HG02678 (cell line): ENCODE results near the gene WIPI1.
A peak's percentile ranks its signal among the peaks of the same experiment; 100 is the strongest.
"Not testable (repeated sequence)": the region's sequence is repeated elsewhere in the genome, so short reads cannot be mapped to it uniquely, and the experiment has no call there.

ENCODE experiments used
- ATAC-seq: cut with Tn5 transposase; IDR thresholded peaks from one replicate; pipeline ENCODE4 v1.9.1; 2021; ENCODE audit warnings: mild to moderate bottlenecking, moderate library complexity; ENCODE audit not compliant: unreplicated experiment

WIPI1 gene

DNA sequence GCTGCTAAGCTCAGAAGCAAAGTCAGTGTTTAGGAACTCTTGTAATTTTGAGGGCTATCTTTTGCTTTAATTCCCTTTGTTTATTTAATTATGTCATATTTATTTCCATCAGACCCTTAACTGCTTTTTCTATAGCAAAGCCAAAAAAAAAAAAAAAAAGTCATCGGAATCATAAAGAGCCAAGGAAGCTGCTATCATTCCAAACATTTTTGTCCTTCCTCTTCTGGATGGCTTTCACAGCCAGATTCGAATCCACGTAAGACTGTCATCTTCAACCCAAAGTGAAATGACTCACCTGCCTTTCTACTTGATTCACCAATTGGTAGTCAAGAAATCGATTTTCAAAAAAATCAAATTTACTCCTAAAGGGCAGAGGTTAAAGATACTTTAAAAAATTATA is 38.4 kb downstream of the WIPI1 start:
- ATAC-seq, result no peak

- no peak for ATAC-seq
These were observed 40.0 kb downstream of the WIPI1 start for GRCh38 chr17:68417317-68417716.

DNA sequence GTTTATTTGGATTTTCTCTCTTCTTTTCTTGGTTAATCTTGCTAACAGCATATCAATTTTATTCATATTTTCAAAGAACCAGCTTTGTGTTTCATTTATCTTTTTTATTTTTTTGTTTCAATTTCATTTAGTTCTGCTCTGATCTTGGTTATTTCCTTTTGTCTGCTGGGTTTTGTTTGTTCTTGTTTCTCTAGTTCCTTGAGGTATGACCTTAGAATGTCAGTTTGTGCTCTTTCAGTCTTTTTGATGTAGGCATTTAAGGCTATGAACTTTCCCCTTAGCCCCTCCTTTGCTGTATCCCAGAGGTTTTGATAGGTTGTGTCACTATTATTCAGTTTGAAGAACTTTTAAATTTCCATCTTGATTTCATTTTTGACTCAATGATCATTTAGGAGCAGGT is 42.4 kb downstream of the WIPI1 start:
- not testable (repeated sequence) for ATAC-seq

- ATAC-seq, result not testable (repeated sequence)
These were observed 43.4 kb downstream of the WIPI1 start for GRCh38 chr17:68413597-68414560.

DNA sequence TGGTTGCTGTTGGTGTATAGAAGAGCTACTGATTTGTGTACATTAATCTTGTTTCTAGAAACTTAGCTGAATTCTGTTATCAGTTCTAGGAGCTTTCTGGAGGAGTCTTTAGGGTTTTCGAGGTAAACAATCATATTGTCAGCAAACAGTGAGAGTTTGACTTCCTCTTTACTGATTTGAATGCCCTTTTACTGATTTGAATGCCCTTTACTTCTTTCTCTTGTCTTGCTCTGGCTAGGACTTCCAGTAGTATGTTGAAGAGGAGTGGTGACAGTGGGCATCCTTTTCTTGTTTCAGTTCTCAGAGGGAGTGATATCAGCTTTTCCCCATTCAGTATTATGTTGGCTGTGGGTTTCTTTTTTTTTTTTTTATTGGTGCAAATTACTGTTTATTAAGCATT is 49.6 kb downstream of the WIPI1 start:
- ATAC-seq, result not testable (repeated sequence)

DNA sequence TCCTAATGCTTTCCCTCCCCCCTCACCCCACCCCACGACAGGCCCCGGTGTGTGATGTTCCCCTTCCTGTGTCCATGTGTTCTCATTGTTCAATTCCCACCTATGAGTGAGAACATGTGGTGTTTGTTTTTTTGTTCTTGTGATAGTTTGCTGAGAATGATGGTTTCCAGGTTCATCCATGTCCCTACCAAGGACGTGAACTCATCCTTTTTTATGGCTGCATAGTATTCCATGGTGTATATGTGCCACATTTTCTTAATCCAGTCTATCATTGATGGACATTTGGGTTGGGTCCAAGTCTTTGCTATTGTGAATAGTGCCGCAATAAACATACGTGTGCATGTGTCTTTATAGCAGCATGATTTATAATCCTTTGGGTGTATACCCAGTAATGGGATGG is 53.5 kb downstream of the WIPI1 start:
- not testable (repeated sequence) for ATAC-seq

GRCh38 chr17:68403122-68403521 is 54.2 kb downstream of the WIPI1 start:
- no peak for ATAC-seq

- ATAC-seq, result no peak
These were observed 56.0 kb downstream of the WIPI1 start for GRCh38 chr17:68401288-68401687.

DNA sequence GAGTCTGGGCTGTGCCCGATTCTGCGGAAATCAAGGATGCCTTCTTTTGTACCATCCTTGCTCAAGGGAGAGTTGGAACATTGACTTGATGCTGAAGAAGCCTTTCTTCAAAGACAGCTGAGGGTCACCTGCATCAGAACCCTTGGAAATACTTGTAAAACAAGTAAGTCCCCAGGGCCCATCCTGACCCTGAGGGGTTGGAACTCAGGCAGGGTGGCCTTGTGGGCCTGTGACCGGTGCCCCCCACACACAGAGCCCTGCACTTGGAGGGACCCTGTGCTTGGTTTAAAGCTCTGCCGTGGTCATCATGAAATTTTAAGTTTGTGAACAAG is 56.9 kb downstream of the WIPI1 start:
- no peak for ATAC-seq

DNA sequence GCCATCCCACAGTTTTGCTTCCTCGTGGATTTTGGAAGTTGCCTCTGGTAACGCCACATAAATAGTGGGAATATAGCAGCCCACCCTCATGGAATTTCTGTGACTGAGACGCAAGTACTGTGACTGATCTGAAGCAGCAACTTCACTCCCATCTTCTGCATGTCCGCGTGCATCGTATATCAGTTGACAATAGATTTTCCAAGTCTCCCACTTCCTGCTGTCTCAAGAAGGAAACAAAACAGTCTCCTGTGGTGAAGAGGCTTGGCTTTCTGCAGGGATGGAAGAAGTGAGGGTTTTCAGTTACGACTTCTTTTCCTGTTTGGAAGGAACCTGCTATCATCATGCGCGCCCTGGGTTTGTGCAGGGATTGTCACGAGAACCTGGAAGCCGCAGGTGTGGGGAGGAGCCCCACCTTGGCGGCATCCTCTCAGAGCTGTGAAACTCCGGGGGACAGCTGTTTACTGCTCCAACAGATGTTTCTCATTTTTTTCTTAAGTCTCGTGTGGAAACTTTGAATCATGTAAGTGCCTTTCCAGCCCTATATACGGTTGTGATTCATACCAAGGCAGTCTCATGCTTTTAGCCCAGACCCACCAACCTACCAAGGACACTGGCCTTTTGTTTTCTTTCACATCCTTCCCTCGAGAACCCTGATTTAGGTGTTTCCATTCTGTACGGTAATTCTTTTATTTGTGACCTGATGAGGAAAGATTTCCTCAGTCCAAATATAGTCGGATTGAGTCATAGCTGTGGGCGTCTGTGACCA is 57.5 kb downstream of the WIPI1 start:
- ATAC-seq, result peak; percentile 37

DNA sequence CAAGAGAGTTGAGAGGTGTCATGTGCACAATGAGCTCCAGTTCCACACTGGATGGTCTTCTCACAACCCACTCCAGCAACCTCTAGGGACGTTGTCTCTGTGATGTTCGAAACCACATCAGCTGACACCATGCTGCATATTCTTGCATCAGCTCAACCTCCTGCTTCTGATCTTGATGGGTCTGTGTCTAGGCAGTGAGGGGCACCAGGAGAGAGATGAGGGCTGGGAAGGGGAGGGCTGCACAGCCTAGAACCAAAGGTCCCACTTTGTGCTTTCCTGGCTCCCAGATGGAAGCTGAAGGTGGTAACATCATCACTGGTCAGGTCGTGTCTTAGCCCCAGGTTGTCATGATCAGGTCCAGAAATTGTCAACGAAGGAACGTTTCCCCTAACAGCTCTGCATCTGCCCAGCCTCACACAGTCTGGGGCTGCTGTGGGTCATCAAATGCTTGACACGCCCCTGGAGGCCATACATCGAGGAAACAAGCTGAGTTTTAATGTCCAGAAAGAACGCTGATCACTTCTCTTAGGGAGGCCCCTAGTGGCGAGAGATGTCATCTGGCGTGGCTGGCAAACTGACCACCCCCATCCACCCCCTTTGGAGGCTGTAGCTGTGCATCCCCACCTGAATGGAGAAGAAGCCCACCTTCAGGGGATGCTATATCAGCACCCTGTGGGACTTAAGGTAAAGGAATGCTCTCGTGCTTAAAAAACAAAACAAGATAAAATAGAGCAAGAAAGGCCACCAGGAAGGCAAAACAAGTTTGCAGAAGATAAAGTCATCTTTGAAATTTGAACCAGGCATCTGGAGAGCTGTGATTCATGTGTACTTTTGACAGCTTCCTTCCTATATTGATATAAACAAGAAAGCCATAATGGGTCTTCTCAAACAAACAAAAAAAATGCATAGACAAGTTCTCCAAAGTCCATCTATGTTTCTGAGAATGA is 58.3 kb downstream of the WIPI1 start:
- peak; percentile 77 for ATAC-seq

DNA sequence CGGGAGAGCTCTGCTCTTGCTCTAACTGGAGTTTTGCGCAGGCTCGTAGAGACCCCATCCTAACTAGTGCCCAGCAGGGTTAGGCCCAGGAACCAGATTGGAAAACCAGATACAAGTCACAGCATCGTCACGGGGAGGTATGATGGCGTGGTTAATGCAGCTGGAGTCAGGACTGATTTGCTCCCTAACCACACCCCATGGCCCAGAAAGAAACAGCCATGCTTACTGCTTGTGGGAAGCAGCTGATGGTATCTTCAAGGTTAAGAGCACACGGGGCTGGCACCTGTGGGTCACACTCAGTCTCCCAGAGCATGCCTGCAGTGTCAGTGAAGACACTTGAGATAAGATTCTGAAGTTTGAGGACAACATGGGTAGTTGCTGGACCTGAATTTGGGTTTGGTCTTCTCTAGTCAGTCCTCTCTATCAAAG is 60.2 kb downstream of the WIPI1 start:
- ATAC-seq, result no peak

- no peak for ATAC-seq
These were observed 60.8 kb downstream of the WIPI1 start for GRCh38 chr17:68396226-68397107.

DNA sequence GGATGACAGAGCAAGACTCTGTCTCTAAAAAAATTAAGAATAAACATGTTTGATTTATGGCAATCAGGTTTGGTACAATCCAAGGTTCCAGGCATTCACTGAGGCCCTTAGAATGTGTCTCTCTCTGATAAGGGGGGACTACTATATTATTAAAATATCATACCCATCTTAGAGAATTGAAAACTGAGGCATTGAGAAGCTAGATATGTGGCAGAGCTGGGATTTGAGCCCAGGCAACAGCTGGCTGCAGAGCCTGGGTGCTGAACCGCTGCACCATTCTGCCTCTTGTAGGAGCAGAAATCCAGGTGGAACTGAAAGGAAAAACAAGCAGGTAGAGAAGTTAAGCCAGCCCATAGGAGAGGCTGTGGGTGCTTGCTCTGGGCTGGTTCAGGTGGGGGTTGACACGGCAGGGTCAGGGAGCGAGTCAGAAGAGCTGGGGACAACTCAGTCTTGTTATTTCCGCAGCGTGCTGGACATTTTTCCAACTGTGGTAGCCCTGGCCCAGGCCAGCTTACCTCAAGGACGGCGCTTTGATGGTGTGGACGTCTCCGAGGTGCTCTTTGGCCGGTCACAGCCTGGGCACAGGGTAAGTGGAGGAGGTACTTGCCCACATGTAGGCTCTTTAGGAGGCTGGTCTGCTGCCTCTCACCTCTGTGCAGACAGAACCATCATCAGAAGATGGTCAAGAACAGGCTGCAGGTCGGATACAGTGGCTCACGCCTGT is 62.5 kb downstream of the WIPI1 start:
- ATAC-seq, result no peak

DNA sequence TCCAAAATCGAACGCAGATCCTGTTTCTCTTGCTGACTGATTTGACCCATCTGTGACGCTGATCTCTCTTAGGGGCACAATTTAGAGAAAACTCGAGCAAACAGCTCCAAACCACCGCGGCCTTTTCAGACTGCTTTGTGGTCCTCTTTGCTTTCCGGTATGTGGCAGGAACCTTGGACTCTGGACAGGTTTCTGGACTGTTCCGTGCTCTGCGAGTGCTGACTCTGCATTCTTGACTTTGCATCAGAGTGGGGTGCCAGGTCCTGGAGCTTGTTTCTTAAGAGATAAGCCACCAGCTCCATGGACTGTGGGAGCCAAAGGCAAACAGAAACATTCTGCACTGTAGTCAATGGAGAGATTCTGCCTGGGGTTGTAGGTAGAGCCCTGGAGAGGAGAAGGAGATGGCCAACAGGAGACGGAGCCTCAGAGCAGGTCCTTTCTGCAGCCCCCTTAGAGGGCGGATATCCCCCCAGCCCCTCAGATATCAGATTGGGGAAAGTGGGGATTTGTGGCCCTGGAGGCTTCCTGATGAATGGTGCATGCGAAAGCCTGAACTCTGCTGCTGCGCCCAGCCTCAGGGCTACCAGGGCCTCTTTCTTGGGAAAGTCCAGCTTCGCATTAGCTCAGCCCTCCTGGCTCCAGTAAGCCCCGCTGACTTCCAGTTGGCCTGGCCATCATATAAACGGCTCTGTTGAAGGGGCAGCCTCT is 65.6 kb downstream of the WIPI1 start:
- ATAC-seq, result no peak

DNA sequence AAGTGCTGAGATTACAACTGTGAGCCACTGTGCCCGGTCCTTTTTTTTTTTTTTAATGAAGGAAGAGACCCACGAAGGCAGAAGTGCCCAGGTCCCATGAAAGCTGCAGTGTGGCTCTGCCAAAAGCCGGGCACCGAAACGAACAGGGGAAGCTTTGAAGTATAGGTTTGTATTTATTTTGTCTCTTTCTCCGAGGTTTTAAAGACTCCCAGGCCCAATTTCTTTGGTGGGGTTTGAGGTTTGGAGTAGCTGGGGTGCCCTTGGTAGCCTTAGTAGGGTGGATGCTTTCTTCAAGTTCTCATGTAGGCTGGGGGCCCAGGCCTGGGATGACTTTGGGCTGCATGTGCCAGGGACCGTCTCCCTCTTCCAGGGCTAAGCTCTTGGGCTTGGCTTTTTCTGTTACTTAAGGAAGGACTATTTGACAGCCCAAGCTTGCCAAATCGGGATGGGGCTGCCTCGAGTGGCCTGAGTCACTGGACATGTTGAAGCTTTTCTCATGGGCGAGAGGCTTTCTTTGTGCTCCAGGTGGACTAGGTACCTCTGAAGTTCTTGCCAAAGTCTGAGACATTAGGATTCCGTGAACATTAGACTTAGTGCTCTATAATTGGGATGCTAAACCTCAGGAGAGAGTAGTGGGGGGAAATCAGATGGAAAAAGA is 66.3 kb downstream of the WIPI1 start:
- ATAC-seq, result no peak

DNA sequence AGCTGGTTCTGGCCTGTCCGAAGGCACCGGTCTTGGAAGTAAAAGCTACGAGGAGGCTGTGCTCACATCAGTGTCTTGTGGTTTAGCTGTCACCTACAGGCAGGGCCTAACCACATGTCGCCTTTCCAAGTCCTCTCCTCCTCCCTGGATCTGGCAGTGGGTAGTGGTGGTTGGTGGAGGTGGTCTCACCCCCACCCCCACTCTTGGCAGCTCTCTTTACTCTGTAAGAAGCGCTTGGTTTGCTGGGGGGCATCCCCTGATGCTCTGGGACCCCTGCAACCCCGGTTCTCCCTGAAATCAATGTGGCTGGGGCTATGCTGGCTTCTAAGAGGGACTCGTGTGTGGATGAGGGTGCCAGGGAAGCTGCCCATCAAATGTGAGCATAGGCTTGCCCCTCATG is 68.3 kb downstream of the WIPI1 start:
- no peak for ATAC-seq
